SK-N-SH treated with all-trans-retinoic acid at 6 μM for 48 hours (cell line): ENCODE measurements around the gene SEC14L5.

Experiments used
- ATAC-seq: fragments of 200-7000 bp; cut with Tn5 transposase; 3 replicates; pipeline ENCODE4 v1.9.1; 2020; ENCODE audit warnings: mild to moderate bottlenecking, moderate library complexity
- ARNTL ChIP-seq: fragments of 450-650 bp; formaldehyde crosslinking; IDR thresholded peaks from 2 replicates; pipeline ENCODE4 v1.5.0; 2020; ENCODE audit warnings: low read depth, mild to moderate bottlenecking, moderate library complexity, borderline replicate concordance
- BACH2 ChIP-seq: fragments of 250-450 bp; sonication (Bioruptor Pico); IDR thresholded peaks from 2 replicates; pipeline ENCODE4 v1.9.0; 2021; ENCODE audit warnings: mild to moderate bottlenecking, borderline replicate concordance
- CREB5 ChIP-seq: fragments of 250-450 bp; sonication (Bioruptor Pico); IDR thresholded peaks from 2 replicates; pipeline ENCODE4 v1.5.1; 2020; ENCODE audit warnings: low read depth, mild to moderate bottlenecking, moderate library complexity
- CSDC2 ChIP-seq: fragments of 250-450 bp; sonication (Bioruptor Pico); IDR thresholded peaks from 2 replicates; pipeline ENCODE4 v1.5.0; 2020; ENCODE audit warnings: mild to moderate bottlenecking, moderate library complexity
- CSRNP3 ChIP-seq: fragments of 250-450 bp; sonication (Bioruptor Pico); IDR thresholded peaks from 2 replicates; pipeline ENCODE4 v1.5.1; 2021; ENCODE audit warnings: mild to moderate bottlenecking, moderate library complexity
- ESRRG ChIP-seq: fragments of 250-450 bp; sonication (Bioruptor Pico); IDR thresholded peaks from 2 replicates; pipeline ENCODE4 v1.6.1; 2021; ENCODE audit warnings: mild to moderate bottlenecking
- GLIS3 ChIP-seq: fragments of 250-450 bp; sonication (Bioruptor Pico); IDR thresholded peaks from 2 replicates; pipeline ENCODE4 v1.5.0; 2020; ENCODE audit warnings: mild to moderate bottlenecking, moderate library complexity
- ISL1 ChIP-seq: fragments of 250-450 bp; sonication (Bioruptor Pico); IDR thresholded peaks from 2 replicates; pipeline ENCODE4 v2.1.2; 2022; ENCODE audit warnings: mild to moderate bottlenecking, moderate library complexity
- OSR1 ChIP-seq: fragments of 250-450 bp; sonication (Bioruptor Pico); IDR thresholded peaks from 2 replicates; pipeline ENCODE4 v1.8.0; 2022; ENCODE audit warnings: moderate library complexity, mild to moderate bottlenecking, inconsistent platforms
- POU6F1 ChIP-seq: fragments of 250-450 bp; sonication (Bioruptor Pico); IDR thresholded peaks from 2 replicates; pipeline ENCODE4 v1.8.0; 2021; ENCODE audit warnings: low read depth, mild to moderate bottlenecking, moderate library complexity, borderline replicate concordance
- PPARA ChIP-seq: fragments of 250-450 bp; sonication (Bioruptor Pico); IDR thresholded peaks from 2 replicates; pipeline ENCODE4 v1.5.0; 2020; ENCODE audit warnings: mild to moderate bottlenecking, borderline replicate concordance
- RARB ChIP-seq: fragments of 250-450 bp; sonication (Bioruptor Pico); IDR thresholded peaks from 2 replicates; pipeline ENCODE4 v1.8.0; 2021; ENCODE audit warnings: mild to moderate bottlenecking, moderate library complexity
- SNAI2 ChIP-seq: fragments of 250-450 bp; sonication (Bioruptor Pico); IDR thresholded peaks from 2 replicates; pipeline ENCODE4 v1.5.0; 2020; ENCODE audit warnings: mild to moderate bottlenecking, moderate library complexity
- TCF4 ChIP-seq: fragments of 250-450 bp; sonication (Bioruptor Pico); IDR thresholded peaks from 2 replicates; pipeline ENCODE4 v1.8.0; 2021; ENCODE audit warnings: mild to moderate bottlenecking, moderate library complexity, borderline replicate concordance
- TOX ChIP-seq: fragments of 250-450 bp; sonication (Bioruptor Pico); IDR thresholded peaks from 2 replicates; pipeline ENCODE4 v1.8.0; 2021; ENCODE audit warnings: mild to moderate bottlenecking, moderate library complexity, borderline replicate concordance
- TSHZ2 ChIP-seq: fragments of 250-450 bp; sonication (Bioruptor Pico); IDR thresholded peaks from 2 replicates; pipeline ENCODE4 v1.5.0; 2020; ENCODE audit warnings: mild to moderate bottlenecking, moderate library complexity
- ZC3H10 ChIP-seq: fragments of 250-450 bp; sonication (Bioruptor Pico); IDR thresholded peaks from 2 replicates; pipeline ENCODE4 v1.5.1; 2021; ENCODE audit warnings: mild to moderate bottlenecking, moderate library complexity
- ZFP3 ChIP-seq: fragments of 250-450 bp; sonication (Bioruptor Pico); IDR thresholded peaks from 2 replicates; pipeline ENCODE4 v1.5.0; 2020; ENCODE audit warnings: mild to moderate bottlenecking, moderate library complexity
- ZFP30 ChIP-seq: fragments of 450-650 bp; formaldehyde crosslinking; IDR thresholded peaks from 2 replicates; pipeline ENCODE4 v1.5.0; 2022; ENCODE audit warnings: mild to moderate bottlenecking, moderate library complexity
- ZNF565 ChIP-seq: fragments of 450-650 bp; formaldehyde crosslinking; conservative IDR thresholded peaks from 2 replicates; pipeline ENCODE4 v1.5.0; 2020; ENCODE audit warnings: low read depth, mild to moderate bottlenecking, moderate library complexity
- ZNF70 ChIP-seq: fragments of 450-650 bp; formaldehyde crosslinking; IDR thresholded peaks from 2 replicates; pipeline ENCODE4 v1.5.0; 2020; ENCODE audit warnings: mild to moderate bottlenecking, moderate library complexity

The SEC14L5 gene

GRCh38 chr16:5040451-5040850 lies 82.3 kb downstream of the SEC14L5 start:
- ATAC-seq = no peak
- no peak for TF ChIP-seq BACH2 (CRISPR knock-in tag)
- no peak for TF ChIP-seq SNAI2 (CRISPR knock-in tag)
- TF ChIP-seq ESRRG (CRISPR knock-in tag) = no peak
- no peak for TF ChIP-seq GLIS3
- no peak for TF ChIP-seq TOX
- no peak for TF ChIP-seq ZFP3 (CRISPR knock-in tag)
- TF ChIP-seq, all 23 proteins: peak for 0

- ATAC-seq = peak; percentile 93
- TF ChIP-seq ZNF565 (no peak), ESRRG (CRISPR knock-in tag) (no peak), ISL1 (CRISPR knock-in tag) (no peak), TSHZ2 (no peak), OSR1 (CRISPR knock-in tag) (no peak), PPARA (CRISPR knock-in tag) (no peak), RARB (CRISPR knock-in tag) (no peak), ZFP3 (CRISPR knock-in tag) (no peak), GLIS3 (no peak), CSDC2 (CRISPR knock-in tag) (no peak), CREB5 (no peak)
Observed at GRCh38 chr16:5041600-5042133, 83.5 kb downstream of the SEC14L5 start.

- peak; percentile 45 for ATAC-seq
Observed at GRCh38 chr16:5042574-5043171, 84.5 kb downstream of the SEC14L5 start.

More at GRCh38 chr16:5042574-5043171, 84.5 kb downstream of the SEC14L5 start:
- TF ChIP-seq POU6F1 (CRISPR knock-in tag) (no peak), ZC3H10 (CRISPR knock-in tag) (no peak), ZNF565 (no peak), ISL1 (CRISPR knock-in tag) (no peak), TCF4 (CRISPR knock-in tag) (no peak), TOX (no peak), PPARA (CRISPR knock-in tag) (no peak), ARNTL (CRISPR knock-in tag) (no peak), ZNF70 (CRISPR knock-in tag) (no peak), ZFP30 (no peak), SNAI2 (CRISPR knock-in tag) (no peak), ESRRG (CRISPR knock-in tag) (no peak), GLIS3 (no peak), CSRNP3 (CRISPR knock-in tag) (no peak), OSR1 (CRISPR knock-in tag) (no peak)
- TF ChIP-seq, all 23 proteins: peak for 0
